Measurements from ENCODE around the gene SLC24A3. TPM values are rescaled to one million over a fixed set of nuclear protein-coding genes. Genes with fewer than 3 reads are reported as not detected.

Gene SLC24A3
- total and polyA plus RNA-seq, 2 donors from 2014 or later: 0.86 to 5.2 TPM

DNA sequence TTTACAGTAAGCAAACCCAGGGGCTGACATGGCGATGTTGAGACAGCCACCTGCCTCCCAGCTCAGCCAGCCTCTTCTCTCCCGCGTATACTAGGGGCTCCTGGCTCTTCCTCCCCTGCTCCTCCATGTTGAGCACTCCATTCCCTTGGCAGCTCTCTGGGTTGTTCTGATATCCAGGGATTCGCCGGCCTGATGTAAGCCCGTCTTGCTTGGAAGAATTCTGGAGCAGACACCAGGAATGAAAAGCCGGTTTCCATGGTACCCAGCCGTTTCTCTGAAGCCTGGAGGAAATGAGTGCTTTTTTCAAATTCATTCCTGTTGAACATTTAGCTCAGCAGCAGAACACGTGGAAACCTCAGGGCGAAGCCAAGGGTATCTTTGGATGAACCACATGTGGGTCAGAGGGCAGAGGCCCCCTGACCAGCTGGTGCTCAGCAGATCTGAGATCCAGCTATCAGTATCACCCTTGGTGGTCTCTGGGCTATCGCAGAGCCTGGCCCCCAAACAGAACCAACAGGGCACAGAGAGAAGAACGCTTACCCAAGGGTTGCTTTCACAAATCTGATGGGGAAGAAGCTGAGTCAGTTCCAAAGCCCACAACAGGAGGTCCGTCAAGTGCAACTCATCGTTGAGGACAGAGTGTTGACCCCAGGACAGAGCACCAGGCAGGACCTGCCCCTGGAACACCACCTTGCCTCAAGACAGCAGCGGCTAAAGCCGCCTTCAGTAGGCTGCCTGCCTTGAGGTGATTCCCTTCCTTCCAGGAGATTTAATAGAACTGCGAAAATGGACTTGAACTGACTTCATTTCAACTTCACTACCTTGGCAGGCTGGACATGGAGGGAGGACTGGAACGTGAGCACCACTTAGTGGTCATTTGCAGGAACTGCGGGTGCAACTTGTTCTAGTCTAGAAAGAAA is 449.5 kb downstream of the SLC24A3 start:
- Histone ChIP-seq H3K9ac (ENCODE audit: low read length in 3 of 3) (peak overlapping the region in 1 of 3 donors; percentile 6), H3K4me1 (ENCODE audit: control insufficient read depth in 2 of 3, insufficient read depth in 2 of 3, low read depth in 1 of 3, low read length in 3 of 3) (peaks cover 0 to 13% (median 9%) of the 10 kb centered on the region in 3 donors), H3K9me3 (ENCODE audit: control insufficient read depth in 2 of 3, insufficient read depth in 1 of 3, low read length in 3 of 3) (no peaks in the 10 kb centered on the region), H3K36me3 (ENCODE audit: control insufficient read depth in 2 of 3, insufficient read depth in 3 of 3, low read length in 3 of 3) (no peaks in the 10 kb centered on the region), H3K27me3 (ENCODE audit: control insufficient read depth, insufficient read depth, low read length) (no peaks in the 10 kb centered on the region), H3K27ac (ENCODE audit: low read depth in 2 of 2, low read length in 2 of 2) (no peak overlapping the region), H3K4me3 (ENCODE audit: low read length in 3 of 3) (no peak overlapping the region)
- TF ChIP-seq CTCF (IDR thresholded peaks at IDR 0.05; ENCODE audit: borderline replicate concordance, extremely low read depth, insufficient read depth): peak; percentile 98
- peak; percentile 73 to 91 (median 77) for DNase-seq
- FAIRE-seq: peak; percentile 55
- intact Hi-C loops (cut with DNase I): no loop called here

DNA sequence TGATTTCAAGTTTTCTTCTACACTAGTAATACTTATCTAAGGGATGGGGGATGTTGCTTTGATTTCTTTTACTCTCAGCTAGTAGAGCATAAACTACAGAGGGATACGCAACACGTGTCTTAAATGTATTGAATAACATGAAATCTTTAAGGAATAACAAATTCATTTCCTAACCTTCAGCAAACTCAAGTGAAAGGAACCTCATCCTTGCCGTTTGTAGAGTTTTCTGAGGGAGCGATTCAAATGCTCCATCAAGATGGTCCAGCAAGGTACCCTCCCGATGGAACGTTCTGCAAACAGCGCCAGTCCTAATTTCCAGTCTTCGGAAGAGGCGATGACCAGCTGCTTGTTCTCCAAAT is 450.2 kb downstream of the SLC24A3 start:
- Histone ChIP-seq H3K27ac (ENCODE audit: low read depth in 2 of 2, low read length in 2 of 2) (no peak overlapping the region), H3K4me1 (ENCODE audit: control insufficient read depth in 2 of 3, insufficient read depth in 2 of 3, low read depth in 1 of 3, low read length in 3 of 3) (peaks cover 0 to 13% (median 9%) of the 10 kb centered on the region in 3 donors), H3K9me3 (ENCODE audit: control insufficient read depth in 2 of 3, insufficient read depth in 1 of 3, low read length in 3 of 3) (no peaks in the 10 kb centered on the region), H3K4me3 (ENCODE audit: low read length in 3 of 3) (no peak overlapping the region), H3K27me3 (ENCODE audit: control insufficient read depth, insufficient read depth, low read length) (no peaks in the 10 kb centered on the region), H3K9ac (ENCODE audit: low read length in 3 of 3) (no peak overlapping the region), H3K36me3 (ENCODE audit: control insufficient read depth in 2 of 3, insufficient read depth in 3 of 3, low read length in 3 of 3) (no peaks in the 10 kb centered on the region)
- DNase-seq (no peak), FAIRE-seq (no peak)
- TF ChIP-seq CTCF (IDR thresholded peaks at IDR 0.05; ENCODE audit: borderline replicate concordance, extremely low read depth, insufficient read depth): no peak
- intact Hi-C loops (cut with DNase I): no loop called here

- H3K4me3 ChIP-seq (ENCODE audit: low read length in 3 of 3): no peak overlapping the region
- no peak for FAIRE-seq
- no peak for DNase-seq
- H3K9me3 ChIP-seq (ENCODE audit: control insufficient read depth in 2 of 3, insufficient read depth in 1 of 3, low read length in 3 of 3): no peaks in the 10 kb centered on the region
- H3K27me3 ChIP-seq (ENCODE audit: control insufficient read depth, insufficient read depth, low read length): no peaks in the 10 kb centered on the region
- no peaks in the 10 kb centered on the region for H3K36me3 ChIP-seq (ENCODE audit: control insufficient read depth in 2 of 3, insufficient read depth in 3 of 3, low read length in 3 of 3)
- no peak overlapping the region for H3K27ac ChIP-seq (ENCODE audit: low read depth in 2 of 2, low read length in 2 of 2)
- no peaks in the 10 kb centered on the region for H3K4me1 ChIP-seq (ENCODE audit: control insufficient read depth in 2 of 3, insufficient read depth in 2 of 3, low read depth in 1 of 3, low read length in 3 of 3)
- no peak for TF ChIP-seq CTCF (IDR thresholded peaks at IDR 0.05; ENCODE audit: borderline replicate concordance, extremely low read depth, insufficient read depth)
- H3K9ac ChIP-seq (ENCODE audit: low read length in 3 of 3): no peak overlapping the region
- intact Hi-C loops (cut with DNase I): no loop called here
These were observed 456.0 kb downstream of the SLC24A3 start for GRCh38 chr20:19668418-19668817.

Data from kidney (tissue), 14 donors.